SK-N-SH treated with all-trans-retinoic acid at 6 μM for 48 hours (cell line): ENCODE measurements around the gene MAGEB10.

Source experiments
- ARNTL ChIP-seq: fragments of 450-650 bp; formaldehyde crosslinking; IDR thresholded peaks from 2 replicates; pipeline ENCODE4 v1.5.0; 2020; ENCODE audit warnings: low read depth, mild to moderate bottlenecking, moderate library complexity, borderline replicate concordance
- CSRNP3 ChIP-seq: fragments of 250-450 bp; sonication (Bioruptor Pico); IDR thresholded peaks from 2 replicates; pipeline ENCODE4 v1.5.1; 2021; ENCODE audit warnings: mild to moderate bottlenecking, moderate library complexity
- GLIS3 ChIP-seq: fragments of 250-450 bp; sonication (Bioruptor Pico); IDR thresholded peaks from 2 replicates; pipeline ENCODE4 v1.5.0; 2020; ENCODE audit warnings: mild to moderate bottlenecking, moderate library complexity
- ISL1 ChIP-seq: fragments of 250-450 bp; sonication (Bioruptor Pico); IDR thresholded peaks from 2 replicates; pipeline ENCODE4 v2.1.2; 2022; ENCODE audit warnings: mild to moderate bottlenecking, moderate library complexity
- OSR1 ChIP-seq: fragments of 250-450 bp; sonication (Bioruptor Pico); IDR thresholded peaks from 2 replicates; pipeline ENCODE4 v1.8.0; 2022; ENCODE audit warnings: moderate library complexity, mild to moderate bottlenecking, inconsistent platforms
- TCF4 ChIP-seq: fragments of 250-450 bp; sonication (Bioruptor Pico); IDR thresholded peaks from 2 replicates; pipeline ENCODE4 v1.8.0; 2021; ENCODE audit warnings: mild to moderate bottlenecking, moderate library complexity, borderline replicate concordance
- TOX ChIP-seq: fragments of 250-450 bp; sonication (Bioruptor Pico); IDR thresholded peaks from 2 replicates; pipeline ENCODE4 v1.8.0; 2021; ENCODE audit warnings: mild to moderate bottlenecking, moderate library complexity, borderline replicate concordance
- TF ChIP-seq, protein P1 (sequence below): fragments of 250-450 bp; sonication (Bioruptor Pico); IDR thresholded peaks from 2 replicates; pipeline ENCODE4 v1.8.0; 2020; ENCODE audit warnings: mild to moderate bottlenecking, moderate library complexity, borderline replicate concordance
- TF ChIP-seq, protein P2 (sequence below): fragments of 250-450 bp; sonication (Bioruptor Pico); IDR thresholded peaks from 2 replicates; pipeline ENCODE4 v1.5.1; 2020; ENCODE audit warnings: low read depth, mild to moderate bottlenecking, moderate library complexity
- TF ChIP-seq, protein P3 (sequence below): fragments of 250-450 bp; sonication (Bioruptor Pico); IDR thresholded peaks from 2 replicates; pipeline ENCODE4 v1.5.0; 2020; ENCODE audit warnings: mild to moderate bottlenecking, moderate library complexity

- TF ChIP-seq TCF4 (CRISPR knock-in tag) (no peak), TOX (no peak), GLIS3 (CRISPR knock-in tag) (no peak), OSR1 (CRISPR knock-in tag) (no peak), ISL1 (CRISPR knock-in tag) (no peak), CSRNP3 (CRISPR knock-in tag) (no peak), ARNTL (CRISPR knock-in tag) (no peak)
- TF ChIP-seq, protein P1, sequence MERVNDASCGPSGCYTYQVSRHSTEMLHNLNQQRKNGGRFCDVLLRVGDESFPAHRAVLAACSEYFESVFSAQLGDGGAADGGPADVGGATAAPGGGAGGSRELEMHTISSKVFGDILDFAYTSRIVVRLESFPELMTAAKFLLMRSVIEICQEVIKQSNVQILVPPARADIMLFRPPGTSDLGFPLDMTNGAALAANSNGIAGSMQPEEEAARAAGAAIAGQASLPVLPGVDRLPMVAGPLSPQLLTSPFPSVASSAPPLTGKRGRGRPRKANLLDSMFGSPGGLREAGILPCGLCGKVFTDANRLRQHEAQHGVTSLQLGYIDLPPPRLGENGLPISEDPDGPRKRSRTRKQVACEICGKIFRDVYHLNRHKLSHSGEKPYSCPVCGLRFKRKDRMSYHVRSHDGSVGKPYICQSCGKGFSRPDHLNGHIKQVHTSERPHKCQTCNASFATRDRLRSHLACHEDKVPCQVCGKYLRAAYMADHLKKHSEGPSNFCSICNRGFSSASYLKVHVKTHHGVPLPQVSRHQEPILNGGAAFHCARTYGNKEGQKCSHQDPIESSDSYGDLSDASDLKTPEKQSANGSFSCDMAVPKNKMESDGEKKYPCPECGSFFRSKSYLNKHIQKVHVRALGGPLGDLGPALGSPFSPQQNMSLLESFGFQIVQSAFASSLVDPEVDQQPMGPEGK (CRISPR knock-in tag), result no peak
- TF ChIP-seq, protein P2, sequence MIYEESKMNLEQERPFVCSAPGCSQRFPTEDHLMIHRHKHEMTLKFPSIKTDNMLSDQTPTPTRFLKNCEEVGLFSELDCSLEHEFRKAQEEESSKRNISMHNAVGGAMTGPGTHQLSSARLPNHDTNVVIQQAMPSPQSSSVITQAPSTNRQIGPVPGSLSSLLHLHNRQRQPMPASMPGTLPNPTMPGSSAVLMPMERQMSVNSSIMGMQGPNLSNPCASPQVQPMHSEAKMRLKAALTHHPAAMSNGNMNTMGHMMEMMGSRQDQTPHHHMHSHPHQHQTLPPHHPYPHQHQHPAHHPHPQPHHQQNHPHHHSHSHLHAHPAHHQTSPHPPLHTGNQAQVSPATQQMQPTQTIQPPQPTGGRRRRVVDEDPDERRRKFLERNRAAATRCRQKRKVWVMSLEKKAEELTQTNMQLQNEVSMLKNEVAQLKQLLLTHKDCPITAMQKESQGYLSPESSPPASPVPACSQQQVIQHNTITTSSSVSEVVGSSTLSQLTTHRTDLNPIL (CRISPR knock-in tag), result no peak
- TF ChIP-seq, protein P3, sequence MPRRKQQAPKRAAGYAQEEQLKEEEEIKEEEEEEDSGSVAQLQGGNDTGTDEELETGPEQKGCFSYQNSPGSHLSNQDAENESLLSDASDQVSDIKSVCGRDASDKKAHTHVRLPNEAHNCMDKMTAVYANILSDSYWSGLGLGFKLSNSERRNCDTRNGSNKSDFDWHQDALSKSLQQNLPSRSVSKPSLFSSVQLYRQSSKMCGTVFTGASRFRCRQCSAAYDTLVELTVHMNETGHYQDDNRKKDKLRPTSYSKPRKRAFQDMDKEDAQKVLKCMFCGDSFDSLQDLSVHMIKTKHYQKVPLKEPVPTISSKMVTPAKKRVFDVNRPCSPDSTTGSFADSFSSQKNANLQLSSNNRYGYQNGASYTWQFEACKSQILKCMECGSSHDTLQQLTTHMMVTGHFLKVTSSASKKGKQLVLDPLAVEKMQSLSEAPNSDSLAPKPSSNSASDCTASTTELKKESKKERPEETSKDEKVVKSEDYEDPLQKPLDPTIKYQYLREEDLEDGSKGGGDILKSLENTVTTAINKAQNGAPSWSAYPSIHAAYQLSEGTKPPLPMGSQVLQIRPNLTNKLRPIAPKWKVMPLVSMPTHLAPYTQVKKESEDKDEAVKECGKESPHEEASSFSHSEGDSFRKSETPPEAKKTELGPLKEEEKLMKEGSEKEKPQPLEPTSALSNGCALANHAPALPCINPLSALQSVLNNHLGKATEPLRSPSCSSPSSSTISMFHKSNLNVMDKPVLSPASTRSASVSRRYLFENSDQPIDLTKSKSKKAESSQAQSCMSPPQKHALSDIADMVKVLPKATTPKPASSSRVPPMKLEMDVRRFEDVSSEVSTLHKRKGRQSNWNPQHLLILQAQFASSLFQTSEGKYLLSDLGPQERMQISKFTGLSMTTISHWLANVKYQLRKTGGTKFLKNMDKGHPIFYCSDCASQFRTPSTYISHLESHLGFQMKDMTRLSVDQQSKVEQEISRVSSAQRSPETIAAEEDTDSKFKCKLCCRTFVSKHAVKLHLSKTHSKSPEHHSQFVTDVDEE (CRISPR knock-in tag), result no peak
Measured at GRCh38 chrX:27775984-27776383, 31.8 kb upstream of the MAGEB10 start.
